ENCODE results near the gene ZBTB9. TPM values are rescaled to one million over a fixed set of nuclear protein-coding genes. Genes with fewer than 3 reads are reported as not detected.

ZBTB9 gene
- total RNA-seq, 2 experiments from 2014 or later, result 9.3 to 9.5 TPM

DNA sequence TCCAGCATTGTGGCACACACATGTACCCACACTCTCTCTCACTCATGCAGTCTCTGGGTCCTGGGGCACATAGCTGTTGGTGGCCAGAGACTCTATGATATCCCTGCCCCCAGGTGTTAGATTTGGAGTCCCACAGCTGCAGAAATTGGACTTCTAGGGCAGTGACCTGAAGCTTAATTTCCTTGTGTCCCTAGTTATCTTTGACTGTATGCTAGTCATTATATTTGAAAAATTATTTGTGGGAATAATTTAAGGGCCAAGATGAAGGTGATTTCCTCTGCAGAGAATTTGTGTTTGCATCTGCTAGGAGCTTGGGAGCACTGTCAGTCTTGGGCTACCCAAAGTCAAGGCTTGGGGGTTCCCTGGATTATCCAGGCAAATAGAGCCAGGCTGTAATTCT lies 50.1 kb downstream of the ZBTB9 start:
- no peak for DNase-seq
- intact Hi-C loops (cut with DNase I, micrococcal nuclease), result loop anchor here in 1 of 2 experiments (1.0 kb wide), 1 partner anchor 17 kb away; no protein-coding TSS in a partner anchor
- ATAC-seq, result no peak
- no peak overlapping the region for H3K4me3 Mint-ChIP-seq
- no peaks in the 10 kb centered on the region for H3K36me3 Mint-ChIP-seq (ENCODE audit: low read depth)
- H3K9me3 Mint-ChIP-seq (ENCODE audit: low read depth), result no peaks in the 10 kb centered on the region
- ChIA-PET POLR2A (interaction anchor here (0.6 kb wide), 1 partner anchor 48 kb away, joined by 3 read pairs; no protein-coding TSS in a partner anchor), CTCF (interaction anchor here (0.7 kb wide), 1 partner anchor 31 kb away, joined by 3 read pairs; no protein-coding TSS in a partner anchor)
- H3K27ac Mint-ChIP-seq, result no peak overlapping the region
- H3K27me3 Mint-ChIP-seq, result peaks cover 3% of the 10 kb centered on the region
- no peaks in the 10 kb centered on the region for H3K4me1 Mint-ChIP-seq

DNA sequence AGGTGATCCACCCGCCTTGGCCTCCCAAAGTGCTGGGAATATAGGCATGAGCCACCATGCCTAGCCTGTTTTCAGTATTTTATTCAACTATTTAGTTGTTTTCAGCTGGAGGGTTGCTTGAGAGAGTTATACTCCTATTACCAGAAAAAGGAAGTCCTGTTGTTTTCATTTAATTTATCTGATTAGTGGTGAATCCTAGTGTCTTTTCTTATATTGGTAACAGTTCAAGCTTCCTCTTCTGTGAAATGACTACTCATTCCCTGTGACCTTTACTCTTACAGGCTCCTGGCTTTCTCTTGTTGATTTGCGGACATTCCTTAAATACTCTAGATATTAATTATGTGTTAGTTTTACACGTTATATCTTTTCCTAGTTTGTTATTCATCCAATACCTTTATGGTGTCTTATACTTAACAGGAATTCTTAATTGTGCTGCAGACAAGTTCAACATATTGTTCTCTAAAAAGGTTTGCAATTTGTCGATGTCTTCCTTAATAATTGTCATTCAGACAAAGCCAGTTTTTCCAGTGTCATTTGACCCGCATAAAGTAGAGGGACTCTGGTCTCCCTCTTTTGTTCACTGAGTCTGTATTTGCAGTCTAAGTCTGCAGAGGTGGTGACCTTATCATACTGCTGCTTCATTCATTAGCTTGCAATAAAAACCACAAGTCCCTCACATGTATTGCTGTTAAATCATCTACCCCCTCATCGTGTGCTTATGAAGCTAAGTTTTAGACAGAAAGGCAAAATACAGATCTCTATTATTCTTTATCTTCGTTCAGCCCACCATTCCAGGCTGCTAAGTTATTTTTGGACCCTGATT lies 51.4 kb downstream of the ZBTB9 start:
- H3K36me3 Mint-ChIP-seq (ENCODE audit: low read depth), result no peaks in the 10 kb centered on the region
- no peak for ATAC-seq

More for the DNA sequence above, 51.4 kb downstream of the ZBTB9 start:
- DNase-seq, result no peak
- Mint-ChIP-seq H3K27ac (no peak overlapping the region), H3K4me1 (no peaks in the 10 kb centered on the region), H3K9me3 (ENCODE audit: low read depth) (no peaks in the 10 kb centered on the region), H3K4me3 (no peak overlapping the region), H3K27me3 (peaks cover 6% of the 10 kb centered on the region)
- ChIA-PET CTCF (no interaction called here), POLR2A (no interaction called here)
- intact Hi-C loops (cut with DNase I, micrococcal nuclease), result no loop called here

Small RNA genes lying within 50 kb of the gene (microRNA-seq; reads per million reads assigned to microRNA genes)
- not detected for gene MIR5004 (ENCODE audit: borderline replicate concordance)

Other genes starting within 250 kb of the ZBTB9 start
- gene HSD17B8, start 249.9 kb upstream of the ZBTB9 start, total RNA-seq, result 10 to 100 TPM; 23.4 to 33.2 TPM
- 10 to 100 TPM; 28.3 to 39.3 TPM for gene RING1, start 246.1 kb upstream of the ZBTB9 start, total RNA-seq
- gene VPS52, start 182.7 kb upstream of the ZBTB9 start, total RNA-seq, result 10 to 100 TPM; 35.6 to 45.2 TPM
- 1,000 to 10,000 TPM; 2,706 to 4,631 TPM for gene RPS18, start 182.5 kb upstream of the ZBTB9 start, total RNA-seq
- gene B3GALT4, start 177.5 kb upstream of the ZBTB9 start, total RNA-seq, result 1 to 10 TPM; 2.8 to 3.5 TPM
- 10 to 100 TPM; 63.5 to 69.4 TPM for gene WDR46, start 165.3 kb upstream of the ZBTB9 start, total RNA-seq
- 10 to 100 TPM; 65.4 to 96.9 TPM for gene PFDN6, start 165.0 kb upstream of the ZBTB9 start, total RNA-seq
- gene RGL2, start 155.6 kb upstream of the ZBTB9 start, total RNA-seq, result 10 to 100 TPM; 19.9 to 21.5 TPM
- 100 to 1,000 TPM; 164 to 190 TPM for gene TAPBP, start 140.5 kb upstream of the ZBTB9 start, total RNA-seq
- gene ZBTB22, start 136.8 kb upstream of the ZBTB9 start, total RNA-seq, result 1 to 10 TPM; 9.0 to 9.9 TPM
- gene DAXX, start 131.6 kb upstream of the ZBTB9 start, total RNA-seq, result 10 to 100 TPM; 66.2 to 75.5 TPM
- gene KIFC1, start 62.8 kb upstream of the ZBTB9 start, total RNA-seq, result 10 to 100 TPM; 86.0 to 89.3 TPM
- gene PHF1, start 43.6 kb upstream of the ZBTB9 start, total RNA-seq, result 10 to 100 TPM; 24.9 to 28.2 TPM
- 100 to 1,000 TPM; 154 to 188 TPM for gene CUTA, start 36.5 kb upstream of the ZBTB9 start, total RNA-seq
- gene SYNGAP1, start 34.5 kb upstream of the ZBTB9 start, total RNA-seq, result 10 to 100 TPM; 43.6 to 45.6 TPM
- 10 to 100 TPM; 37.0 to 43.3 TPM for gene BAK1, start 125.7 kb downstream of the ZBTB9 start, total RNA-seq
- gene ITPR3, start 166.7 kb downstream of the ZBTB9 start, total RNA-seq, result 10 to 100 TPM; 42.6 to 42.9 TPM